ENCODE data around the gene ERCC6. TPM values are rescaled to one million over a fixed set of nuclear protein-coding genes. Genes with fewer than 3 reads are reported as not detected.

Gene ERCC6
- total and polyA plus RNA-seq, 7 donors: 3.0 to 16.6 (median 10.9) TPM

GRCh38 chr10:49497358-49497757 lies 41.6 kb downstream of the ERCC6 start:
- Histone ChIP-seq H3K36me3 (peaks cover 0 to 16% (median 0%) of the 10 kb centered on the region in 4 donors), H3K4me1 (no peaks in the 10 kb centered on the region), H3K4me3 (no peak overlapping the region), H3K9me3 (no peaks in the 10 kb centered on the region), H3K27ac (no peak overlapping the region), H3K27me3 (no peaks in the 10 kb centered on the region)
- WGBS, 2 donors: 94 to 96% methylated on average over 2 of the region's 2 CpGs
- intact Hi-C loops (cut with DNase I): no loop called here
- TF ChIP-seq POLR2A (IDR thresholded peaks at IDR 0.05) (no peak), EP300 (IDR thresholded peaks at IDR 0.05) (no peak), POLR2AphosphoS5 (IDR thresholded peaks at IDR 0.05) (no peak)
- TF ChIP-seq, protein P1, sequence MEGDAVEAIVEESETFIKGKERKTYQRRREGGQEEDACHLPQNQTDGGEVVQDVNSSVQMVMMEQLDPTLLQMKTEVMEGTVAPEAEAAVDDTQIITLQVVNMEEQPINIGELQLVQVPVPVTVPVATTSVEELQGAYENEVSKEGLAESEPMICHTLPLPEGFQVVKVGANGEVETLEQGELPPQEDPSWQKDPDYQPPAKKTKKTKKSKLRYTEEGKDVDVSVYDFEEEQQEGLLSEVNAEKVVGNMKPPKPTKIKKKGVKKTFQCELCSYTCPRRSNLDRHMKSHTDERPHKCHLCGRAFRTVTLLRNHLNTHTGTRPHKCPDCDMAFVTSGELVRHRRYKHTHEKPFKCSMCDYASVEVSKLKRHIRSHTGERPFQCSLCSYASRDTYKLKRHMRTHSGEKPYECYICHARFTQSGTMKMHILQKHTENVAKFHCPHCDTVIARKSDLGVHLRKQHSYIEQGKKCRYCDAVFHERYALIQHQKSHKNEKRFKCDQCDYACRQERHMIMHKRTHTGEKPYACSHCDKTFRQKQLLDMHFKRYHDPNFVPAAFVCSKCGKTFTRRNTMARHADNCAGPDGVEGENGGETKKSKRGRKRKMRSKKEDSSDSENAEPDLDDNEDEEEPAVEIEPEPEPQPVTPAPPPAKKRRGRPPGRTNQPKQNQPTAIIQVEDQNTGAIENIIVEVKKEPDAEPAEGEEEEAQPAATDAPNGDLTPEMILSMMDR (IDR thresholded peaks at IDR 0.05): no peak
- DNase-seq: no peak

- TF ChIP-seq, protein P1 (IDR thresholded peaks at IDR 0.05): no peak
- TF ChIP-seq EP300 (IDR thresholded peaks at IDR 0.05) (no peak), POLR2AphosphoS5 (IDR thresholded peaks at IDR 0.05) (no peak), POLR2A (IDR thresholded peaks at IDR 0.05) (no peak)
- DNase-seq: no peak
- no peaks in the 10 kb centered on the region for H3K4me1 ChIP-seq
- peaks cover 0 to 12% (median 0%) of the 10 kb centered on the region in 4 donors for H3K36me3 ChIP-seq
- intact Hi-C loops (cut with DNase I): no loop called here
- no peaks in the 10 kb centered on the region for H3K27me3 ChIP-seq
- no peak overlapping the region for H3K27ac ChIP-seq
- H3K4me3 ChIP-seq: no peak overlapping the region
- 69 to 78% methylated on average over 8 of the region's 8 CpGs for WGBS, 2 donors
- no peaks in the 10 kb centered on the region for H3K9me3 ChIP-seq
Measured at GRCh38 chr10:49488056-49488717, 50.7 kb downstream of the ERCC6 start.

GRCh38 chr10:49486738-49487137 lies 52.2 kb downstream of the ERCC6 start:
- Histone ChIP-seq H3K27me3 (no peaks in the 10 kb centered on the region), H3K4me3 (no peak overlapping the region), H3K4me1 (no peaks in the 10 kb centered on the region), H3K9me3 (no peaks in the 10 kb centered on the region), H3K27ac (no peak overlapping the region), H3K36me3 (peaks cover 0 to 24% (median 5%) of the 10 kb centered on the region in 4 donors)
- DNase-seq: no peak
- 32 to 68% methylated on average over 1 of the region's 1 CpG for whole genome bisulfite sequencing, 2 donors
- TF ChIP-seq, protein P1 (IDR thresholded peaks at IDR 0.05): no peak
- TF ChIP-seq POLR2AphosphoS5 (IDR thresholded peaks at IDR 0.05): no peak
- intact Hi-C loops (cut with DNase I): no loop called here

GRCh38 chr10:49486009-49486408 lies 52.9 kb downstream of the ERCC6 start:
- peaks cover 0 to 25% (median 5%) of the 10 kb centered on the region in 4 donors for H3K36me3 ChIP-seq
- no peak for DNase-seq
- 63 to 73% methylated on average over 1 of the region's 1 CpG for WGBS, 2 donors
- intact Hi-C loops (cut with DNase I): no loop called here
- no peaks in the 10 kb centered on the region for H3K4me1 ChIP-seq
- no peak overlapping the region for H3K27ac ChIP-seq
- H3K4me3 ChIP-seq: no peak overlapping the region
- H3K27me3 ChIP-seq: no peaks in the 10 kb centered on the region
- TF ChIP-seq, protein P1 (IDR thresholded peaks at IDR 0.05): no peak
- TF ChIP-seq POLR2AphosphoS5 (IDR thresholded peaks at IDR 0.05) (no peak), EP300 (IDR thresholded peaks at IDR 0.05) (no peak), POLR2A (IDR thresholded peaks at IDR 0.05) (no peak)
- H3K9me3 ChIP-seq: no peaks in the 10 kb centered on the region

Measured in sigmoid colon (tissue), 7 donors.